ENCODE results near the gene BCAS1. TPM values are rescaled to one million over a fixed set of nuclear protein-coding genes. Genes with fewer than 3 reads are reported as not detected.

The BCAS1 gene
- total RNA-seq, 1 experiment from 2014 or later: 0.17 TPM

DNA sequence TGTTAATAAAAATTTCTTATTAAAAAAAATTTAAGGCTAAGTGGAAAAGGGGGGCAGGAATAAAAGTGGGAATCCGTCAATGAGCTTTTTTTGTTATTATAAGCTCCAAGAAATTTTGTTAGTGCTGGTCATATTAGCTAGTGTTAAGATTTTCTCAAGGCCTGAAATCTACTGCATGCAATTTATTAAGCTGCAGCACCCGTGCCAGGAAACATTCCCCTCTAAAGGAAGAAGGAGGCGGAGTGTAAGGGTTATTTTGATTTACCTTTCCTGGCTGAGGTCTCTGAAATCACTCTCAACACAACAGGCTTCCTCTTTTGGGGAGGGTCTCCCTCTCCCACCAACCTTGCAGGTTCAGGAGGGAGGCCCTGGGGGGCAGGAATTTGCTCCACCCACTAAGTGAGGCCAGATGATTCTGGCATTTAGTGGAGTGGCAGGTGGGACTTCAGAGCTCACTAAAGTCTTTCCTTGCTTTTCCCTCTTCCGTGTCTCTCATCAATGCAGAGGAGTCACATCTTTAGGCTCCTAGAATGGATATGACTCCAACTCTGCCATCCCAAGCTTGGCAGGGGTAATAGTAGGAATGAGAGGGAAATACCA is 168.8 kb downstream of the BCAS1 start:
- no peak overlapping the region for H3K9ac ChIP-seq (ENCODE audit: low read length)
- H3K79me2 ChIP-seq (ENCODE audit: insufficient read depth, low read length): no peaks in the 10 kb centered on the region
- ChIA-PET POLR2A (interaction anchor here (1.0 kb wide), 1 partner anchor 149 kb away, joined by 3 read pairs; no protein-coding TSS in a partner anchor), RAD21 (ENCODE audit: low non-redundant PET in 1 of 2, low total read pairs in 2 of 2, uncharacterized antibody in 2 of 2, unreplicated experiment in 2 of 2) (no interaction called here), CTCF (interaction anchor here (2.8 kb wide), 1 partner anchor 14 kb away, joined by 17 read pairs; no protein-coding TSS in a partner anchor)
- ATAC-seq: no peak
- no peaks in the 10 kb centered on the region for H3K9me3 ChIP-seq (ENCODE audit: control insufficient read depth in 1 of 2, insufficient read depth in 1 of 2, low read depth in 1 of 2, low read length in 2 of 2)
- H3K36me3 ChIP-seq (ENCODE audit: control insufficient read depth in 1 of 2, insufficient read depth in 2 of 2, low read length in 2 of 2): no peaks in the 10 kb centered on the region
- no peak overlapping the region for H3K4me2 ChIP-seq (ENCODE audit: low read length)
- H3K27ac ChIP-seq (ENCODE audit: low read depth, low read length): no peak overlapping the region
- no TSS peak for BruUV-seq (replicated peaks)
- no peaks in the 10 kb centered on the region for H3K9me2 ChIP-seq (ENCODE audit: insufficient read depth)
- no peak overlapping the region for H2AFZ ChIP-seq (ENCODE audit: low read depth, low read length, poor library complexity, severe bottlenecking)
- H3K27me3 ChIP-seq (ENCODE audit: insufficient read depth, low read length): no peaks in the 10 kb centered on the region
- H4K20me1 ChIP-seq (ENCODE audit: insufficient read depth): no peaks in the 10 kb centered on the region
- H3K4me3 ChIP-seq (replicated peaks in 1 of 2; ENCODE audit: low read depth in 1 of 2, low read length in 2 of 2): no peak overlapping the region
- no peak for DNase-seq (ENCODE audit: low read depth, low spot score)
- intact Hi-C loops (cut with micrococcal nuclease): no loop called here
- H3K4me1 ChIP-seq (ENCODE audit: control insufficient read depth in 1 of 2, insufficient read depth in 2 of 2, low read length in 2 of 2): peaks cover 15 to 40% of the 10 kb centered on the region in 2 experiments
- TF ChIP-seq FOSL1 (IDR thresholded peaks at IDR 0.05; ENCODE audit: low read depth) (no peak), ZBTB33 (IDR thresholded peaks at IDR 0.05; ENCODE audit: extremely low read depth, insufficient replicate concordance, low read length) (no peak), EZH2 (IDR thresholded peaks at IDR 0.05) (no peak), POLR2A (IDR thresholded peaks at IDR 0.05; ENCODE audit: borderline replicate concordance, extremely low read depth, insufficient read depth, insufficient read length) (no peak), RAD21 (IDR thresholded peaks at IDR 0.05; ENCODE audit: low read depth) (no peak), CEBPB (IDR thresholded peaks at IDR 0.05; ENCODE audit: low read depth) (no peak), ZNF274 (IDR thresholded peaks at IDR 0.05; ENCODE audit: low read depth, low read length) (no peak)

DNA sequence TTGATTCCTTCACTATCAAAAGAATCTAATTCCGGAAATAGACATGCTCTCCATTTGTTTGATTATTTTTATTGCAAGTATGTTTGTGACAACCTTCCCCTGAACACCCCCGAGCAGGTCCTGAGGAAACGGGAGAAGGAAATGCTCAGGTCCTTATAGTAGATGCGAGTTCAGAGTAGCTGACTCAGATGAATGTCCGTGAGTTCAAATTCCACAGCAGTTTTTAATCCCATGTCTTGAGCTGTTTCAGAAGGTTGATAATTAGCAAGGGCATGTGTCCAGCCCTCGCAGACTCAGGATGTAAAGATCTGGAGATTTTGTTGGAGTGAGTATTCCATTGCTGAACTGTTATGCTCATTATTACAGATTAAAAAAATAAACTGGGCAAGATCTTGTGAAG is 169.3 kb downstream of the BCAS1 start:
- Histone ChIP-seq H3K9ac (ENCODE audit: low read length) (no peak overlapping the region), H3K4me2 (ENCODE audit: low read length) (peak overlapping the region; percentile 26), H3K36me3 (ENCODE audit: control insufficient read depth in 1 of 2, insufficient read depth in 2 of 2, low read length in 2 of 2) (no peaks in the 10 kb centered on the region), H3K27me3 (ENCODE audit: insufficient read depth, low read length) (no peaks in the 10 kb centered on the region), H3K79me2 (ENCODE audit: insufficient read depth, low read length) (no peaks in the 10 kb centered on the region), H3K27ac (ENCODE audit: low read depth, low read length) (no peak overlapping the region), H3K4me1 (ENCODE audit: control insufficient read depth in 1 of 2, insufficient read depth in 2 of 2, low read length in 2 of 2) (peaks cover 9 to 35% of the 10 kb centered on the region in 2 experiments), H2AFZ (ENCODE audit: low read depth, low read length, poor library complexity, severe bottlenecking) (peak overlapping the region; percentile 66), H4K20me1 (ENCODE audit: insufficient read depth) (no peaks in the 10 kb centered on the region), H3K9me2 (ENCODE audit: insufficient read depth) (no peaks in the 10 kb centered on the region), H3K4me3 (replicated peaks in 1 of 2; ENCODE audit: low read depth in 1 of 2, low read length in 2 of 2) (no peak overlapping the region), H3K9me3 (ENCODE audit: control insufficient read depth in 1 of 2, insufficient read depth in 1 of 2, low read depth in 1 of 2, low read length in 2 of 2) (no peaks in the 10 kb centered on the region)
- RAD21 ChIA-PET (ENCODE audit: low non-redundant PET in 1 of 2, low total read pairs in 2 of 2, uncharacterized antibody in 2 of 2, unreplicated experiment in 2 of 2): no interaction called here
- TF ChIP-seq ZBTB33 (IDR thresholded peaks at IDR 0.05; ENCODE audit: extremely low read depth, insufficient replicate concordance, low read length) (no peak), JUND (IDR thresholded peaks at IDR 0.05) (no peak), SIN3A (IDR thresholded peaks at IDR 0.05; ENCODE audit: low read depth) (no peak)
- TF ChIP-seq, protein P1, sequence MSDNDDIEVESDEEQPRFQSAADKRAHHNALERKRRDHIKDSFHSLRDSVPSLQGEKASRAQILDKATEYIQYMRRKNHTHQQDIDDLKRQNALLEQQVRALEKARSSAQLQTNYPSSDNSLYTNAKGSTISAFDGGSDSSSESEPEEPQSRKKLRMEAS (IDR thresholded peaks at IDR 0.05): no peak
- POLR2A ChIA-PET: interaction anchor here (1.0 kb wide), 1 partner anchor 148 kb away, joined by 3 read pairs; no protein-coding TSS in a partner anchor
- ATAC-seq: no peak
- intact Hi-C loops (cut with micrococcal nuclease): no loop called here
- no TSS peak for BruUV-seq (replicated peaks)
- CTCF ChIA-PET: interaction anchor here (2.8 kb wide), 1 partner anchor 15 kb away, joined by 17 read pairs; no protein-coding TSS in a partner anchor
- DNase-seq (ENCODE audit: low read depth, low spot score): no peak
